Memory B cell (primary cell): ENCODE results near the gene NCOA7.
"Not testable (repeated sequence)": the region's sequence is repeated elsewhere in the genome, so short reads cannot be mapped to it uniquely, and the experiment has no call there.

ENCODE experiments used
- ATAC-seq: fragments of 150-1000 bp; cut with Tn5 transposase; 2 replicates; pipeline ENCODE4 v1.10.0; 2021; ENCODE audit warnings: low read depth, mild to moderate bottlenecking, moderate library complexity
- DNase-seq, 2 donors: peaks; one replicate each; pipeline ENCODE4 v3.0.0; 2022; ENCODE audit warnings: low spot score in 2 of 2
- H3K27ac Mint-ChIP-seq: one replicate; pipeline ENCODE4 v1.8.0; 2022; ENCODE audit warnings: mild to moderate bottlenecking, moderate library complexity, mixed read lengths
- H3K27me3 Mint-ChIP-seq: one replicate; pipeline ENCODE4 v1.8.0; 2022; ENCODE audit warnings: mixed read lengths
- H3K36me3 Mint-ChIP-seq: one replicate; pipeline ENCODE4 v1.8.0; 2022; ENCODE audit warnings: mild to moderate bottlenecking, mixed read lengths
- H3K4me1 Mint-ChIP-seq: one replicate; pipeline ENCODE4 v1.8.0; 2022; ENCODE audit warnings: mixed read lengths
- H3K4me3 Mint-ChIP-seq: one replicate; pipeline ENCODE4 v1.8.0; 2022; ENCODE audit warnings: mild to moderate bottlenecking, moderate library complexity, mixed read lengths
- H3K9me3 Mint-ChIP-seq: one replicate; pipeline ENCODE4 v1.8.0; 2022; ENCODE audit warnings: mixed read lengths

Gene NCOA7

GRCh38 chr6:125884634-125885371 is 94.0 kb downstream of the NCOA7 start:
- ATAC-seq = no peak
- no peaks in the 10 kb centered on the region for H3K4me1 Mint-ChIP-seq
- DNase-seq = no peak
- peaks cover 33% of the 10 kb centered on the region for H3K36me3 Mint-ChIP-seq
- no peaks in the 10 kb centered on the region for H3K27me3 Mint-ChIP-seq
- peak overlapping the region; percentile 32 for H3K27ac Mint-ChIP-seq
- no peaks in the 10 kb centered on the region for H3K9me3 Mint-ChIP-seq
- no peak overlapping the region for H3K4me3 Mint-ChIP-seq

- no peaks in the 10 kb centered on the region for H3K9me3 Mint-ChIP-seq
- no peaks in the 10 kb centered on the region for H3K4me1 Mint-ChIP-seq
- DNase-seq = no peak
- peaks cover 30% of the 10 kb centered on the region for H3K36me3 Mint-ChIP-seq
- no peaks in the 10 kb centered on the region for H3K27me3 Mint-ChIP-seq
- ATAC-seq = no peak
- no peak overlapping the region for H3K4me3 Mint-ChIP-seq
- no peak overlapping the region for H3K27ac Mint-ChIP-seq
These were observed 95.3 kb downstream of the NCOA7 start for GRCh38 chr6:125886021-125886420.

- no peak overlapping the region for H3K4me3 Mint-ChIP-seq
- H3K27ac Mint-ChIP-seq = peak overlapping the region; percentile 6
These were observed 96.2 kb downstream of the NCOA7 start for GRCh38 chr6:125886914-125887313.

GRCh38 chr6:125887372-125887771 is 96.6 kb downstream of the NCOA7 start:
- H3K9me3 Mint-ChIP-seq = no peaks in the 10 kb centered on the region
- no peak overlapping the region for H3K27ac Mint-ChIP-seq
- no peaks in the 10 kb centered on the region for H3K4me1 Mint-ChIP-seq
- ATAC-seq = no peak
- peaks cover 26% of the 10 kb centered on the region for H3K36me3 Mint-ChIP-seq
- DNase-seq = no peak
- no peaks in the 10 kb centered on the region for H3K27me3 Mint-ChIP-seq
- no peak overlapping the region for H3K4me3 Mint-ChIP-seq

More at GRCh38 chr6:125886914-125887313, 96.2 kb downstream of the NCOA7 start:
- Mint-ChIP-seq H3K27me3 (no peaks in the 10 kb centered on the region), H3K9me3 (no peaks in the 10 kb centered on the region), H3K36me3 (peaks cover 28% of the 10 kb centered on the region), H3K4me1 (no peaks in the 10 kb centered on the region)
- DNase-seq (no peak), ATAC-seq (no peak)

- ATAC-seq (no peak), DNase-seq (peak in 1 of 2 donors; percentile 14)
- no peak overlapping the region for H3K4me3 Mint-ChIP-seq
- peaks cover 15% of the 10 kb centered on the region for H3K36me3 Mint-ChIP-seq
- no peaks in the 10 kb centered on the region for H3K9me3 Mint-ChIP-seq
- no peaks in the 10 kb centered on the region for H3K27me3 Mint-ChIP-seq
- H3K27ac Mint-ChIP-seq = no peak overlapping the region
- H3K4me1 Mint-ChIP-seq = no peaks in the 10 kb centered on the region
These were observed 98.4 kb downstream of the NCOA7 start for GRCh38 chr6:125888989-125889656.

GRCh38 chr6:125899726-125900182 is 109.0 kb downstream of the NCOA7 start:
- Mint-ChIP-seq H3K36me3 (peaks cover 16% of the 10 kb centered on the region), H3K9me3 (no peaks in the 10 kb centered on the region), H3K27me3 (no peaks in the 10 kb centered on the region), H3K4me3 (no peak overlapping the region), H3K4me1 (peaks cover 2% of the 10 kb centered on the region), H3K27ac (no peak overlapping the region)
- DNase-seq = no peak
- ATAC-seq = no peak

- no peak for ATAC-seq
- peaks cover 16% of the 10 kb centered on the region for H3K36me3 Mint-ChIP-seq
- no peaks in the 10 kb centered on the region for H3K27me3 Mint-ChIP-seq
- H3K4me3 Mint-ChIP-seq = no peak overlapping the region
- H3K4me1 Mint-ChIP-seq = peaks cover 8% of the 10 kb centered on the region
- DNase-seq = no peak
- no peaks in the 10 kb centered on the region for H3K9me3 Mint-ChIP-seq
- H3K27ac Mint-ChIP-seq = peak overlapping the region; percentile 65
These were observed 114.1 kb downstream of the NCOA7 start for GRCh38 chr6:125904871-125905270.

- H3K4me1 Mint-ChIP-seq = peaks cover 8% of the 10 kb centered on the region
- H3K27me3 Mint-ChIP-seq = no peaks in the 10 kb centered on the region
- no peak overlapping the region for H3K27ac Mint-ChIP-seq
- ATAC-seq (peak; percentile 51), DNase-seq (peak; percentile 27 to 30)
- no peaks in the 10 kb centered on the region for H3K9me3 Mint-ChIP-seq
- peaks cover 17% of the 10 kb centered on the region for H3K36me3 Mint-ChIP-seq
- H3K4me3 Mint-ChIP-seq = no peak overlapping the region
These were observed 115.6 kb downstream of the NCOA7 start for GRCh38 chr6:125906158-125906998.

GRCh38 chr6:125910527-125910926 is 119.8 kb downstream of the NCOA7 start:
- Mint-ChIP-seq H3K9me3 (no peaks in the 10 kb centered on the region), H3K27me3 (no peaks in the 10 kb centered on the region), H3K4me1 (peaks cover 7% of the 10 kb centered on the region), H3K36me3 (peaks cover 13% of the 10 kb centered on the region), H3K4me3 (no peak overlapping the region), H3K27ac (peak overlapping the region; percentile 21)
- DNase-seq = no peak
- no peak for ATAC-seq

- not testable (repeated sequence) for H3K4me1 Mint-ChIP-seq, H3K27me3 Mint-ChIP-seq, ATAC-seq, H3K4me3 Mint-ChIP-seq, DNase-seq, H3K9me3 Mint-ChIP-seq
- H3K27ac Mint-ChIP-seq = peak overlapping the region; percentile 21
- peaks cover 16% of the 10 kb centered on the region for H3K36me3 Mint-ChIP-seq
These were observed 120.3 kb downstream of the NCOA7 start for GRCh38 chr6:125911051-125911451.

- DNase-seq, ATAC-seq, H3K4me3 Mint-ChIP-seq, H3K4me1 Mint-ChIP-seq, H3K27me3 Mint-ChIP-seq, H3K9me3 Mint-ChIP-seq: not testable (repeated sequence)
- Mint-ChIP-seq H3K36me3 (peaks cover 23% of the 10 kb centered on the region), H3K27ac (peak overlapping the region; percentile 15)
These were observed 121.7 kb downstream of the NCOA7 start for GRCh38 chr6:125912430-125912829.

GRCh38 chr6:125913145-125913544 is 122.4 kb downstream of the NCOA7 start:
- no peak overlapping the region for H3K27ac Mint-ChIP-seq
- DNase-seq = no peak
- no peak for ATAC-seq
- H3K4me1 Mint-ChIP-seq = no peaks in the 10 kb centered on the region
- H3K27me3 Mint-ChIP-seq = no peaks in the 10 kb centered on the region
- no peak overlapping the region for H3K4me3 Mint-ChIP-seq
- H3K9me3 Mint-ChIP-seq = no peaks in the 10 kb centered on the region
- peaks cover 26% of the 10 kb centered on the region for H3K36me3 Mint-ChIP-seq

GRCh38 chr6:125913864-125914351 is 123.1 kb downstream of the NCOA7 start:
- ATAC-seq = no peak
- H3K27ac Mint-ChIP-seq = no peak overlapping the region
- peaks cover 26% of the 10 kb centered on the region for H3K36me3 Mint-ChIP-seq
- no peaks in the 10 kb centered on the region for H3K27me3 Mint-ChIP-seq
- DNase-seq = no peak
- peaks cover 4% of the 10 kb centered on the region for H3K4me1 Mint-ChIP-seq
- H3K4me3 Mint-ChIP-seq = no peak overlapping the region
- no peaks in the 10 kb centered on the region for H3K9me3 Mint-ChIP-seq

GRCh38 chr6:125918230-125918629 is 127.5 kb downstream of the NCOA7 start:
- Mint-ChIP-seq H3K27ac (peak overlapping the region; percentile 95), H3K9me3 (no peaks in the 10 kb centered on the region), H3K4me3 (no peak overlapping the region), H3K27me3 (no peaks in the 10 kb centered on the region), H3K36me3 (peaks cover 35% of the 10 kb centered on the region), H3K4me1 (peaks cover 9% of the 10 kb centered on the region)
- DNase-seq = no peak
- ATAC-seq = no peak
